GM23338 (cell line): ENCODE data around the gene RNU6-9. TPM values are rescaled to one million over a fixed set of nuclear protein-coding genes. Genes with fewer than 3 reads are reported as not detected.

ENCODE experiments used
- ATAC-seq: fragments of 200-7000 bp; cut with Tn5 transposase; 3 replicates; pipeline ENCODE4 v1.9.1; 2020
- DNase-seq: peaks from one replicate; pipeline ENCODE4 v3.0.0-alpha.2; 2015; ENCODE audit warnings: low spot score
- H2AFZ ChIP-seq: fragments of 200-600 bp; sonication (generic); 2 replicates; pipeline ENCODE4 v1.8.0; 2016; ENCODE audit warnings: antibody characterized with exemption, mild to moderate bottlenecking, moderate library complexity
- H3F3A ChIP-seq: fragments of 200-600 bp; sonication (generic); replicated peaks from 2 replicates; pipeline ENCODE4 v1.8.0; 2017; ENCODE audit warnings: antibody characterized with exemption, mixed run types, low read depth
- H3K27ac ChIP-seq: fragments of 200-600 bp; sonication (generic); 2 replicates; pipeline ENCODE4 v1.6.1; 2016; ENCODE audit warnings: low read depth
- H3K27me3 ChIP-seq: fragments of 200-600 bp; sonication (generic); 2 replicates; pipeline ENCODE4 v1.8.0; 2016; ENCODE audit warnings: mild to moderate bottlenecking, mixed run types, moderate library complexity; ENCODE audit not compliant: insufficient read depth
- H3K36me3 ChIP-seq: fragments of 200-600 bp; sonication (generic); 2 replicates; pipeline ENCODE4 v1.8.0; 2016; ENCODE audit warnings: mild to moderate bottlenecking; ENCODE audit not compliant: insufficient read depth
- H3K4me1 ChIP-seq: fragments of 200-600 bp; sonication (generic); 2 replicates; pipeline ENCODE4 v1.8.0; 2016; ENCODE audit warnings: mild to moderate bottlenecking, moderate library complexity; ENCODE audit not compliant: insufficient read depth
- H3K4me2 ChIP-seq: fragments of 200-600 bp; sonication (generic); 2 replicates; pipeline ENCODE4 v1.7.1; 2017; ENCODE audit warnings: mixed run types
- H3K4me3 ChIP-seq: fragments of 200-600 bp; sonication (generic); 2 replicates; pipeline ENCODE4 v1.6.1; 2016; ENCODE audit warnings: mixed run types
- H3K79me2 ChIP-seq: fragments of 200-600 bp; sonication (generic); replicated peaks from 2 replicates; pipeline ENCODE4 v1.8.0; 2017; ENCODE audit warnings: mild to moderate bottlenecking; ENCODE audit not compliant: insufficient read depth
- H3K9me2 ChIP-seq: fragments of 200-600 bp; sonication (generic); 2 replicates; pipeline ENCODE4 v1.8.0; 2017; ENCODE audit not compliant: insufficient read depth
- H4K20me1 ChIP-seq: fragments of 200-600 bp; sonication (generic); replicated peaks from 2 replicates; pipeline ENCODE4 v1.8.0; 2017; ENCODE audit warnings: mild to moderate bottlenecking; ENCODE audit not compliant: insufficient read depth
- H3K27ac Mint-ChIP-seq: 2 replicates; pipeline ENCODE4 v1.8.0; 2020; ENCODE audit warnings: inconsistent platforms, mild to moderate bottlenecking, moderate library complexity, mixed read lengths
- H3K27me3 Mint-ChIP-seq: 3 replicates; pipeline ENCODE4 v1.8.0; 2022; ENCODE audit warnings: low read depth, mild to moderate bottlenecking, moderate library complexity, mixed read lengths, inconsistent platforms; ENCODE audit not compliant: insufficient read depth, poor library complexity
- H3K36me3 Mint-ChIP-seq: 3 replicates; pipeline ENCODE4 v1.8.0; 2021; ENCODE audit warnings: low read depth, mild to moderate bottlenecking, inconsistent platforms, moderate library complexity, mixed read lengths
- H3K4me1 Mint-ChIP-seq: 3 replicates; pipeline ENCODE4 v1.8.0; 2020; ENCODE audit warnings: mild to moderate bottlenecking, inconsistent platforms, mixed read lengths
- H3K4me3 Mint-ChIP-seq: 3 replicates; pipeline ENCODE4 v1.8.0; 2021; ENCODE audit warnings: moderate library complexity, mild to moderate bottlenecking, inconsistent platforms, mixed read lengths
- H3K9me3 Mint-ChIP-seq: 3 replicates; pipeline ENCODE4 v1.8.0; 2020; ENCODE audit warnings: moderate library complexity, mild to moderate bottlenecking, inconsistent platforms, mixed read lengths
- EZH2 ChIP-seq: fragments of 200-600 bp; sonication (generic); IDR thresholded peaks from one replicate; pipeline ENCODE4 v1.8.0; 2017; ENCODE audit warnings: antibody characterized with exemption, mild to moderate bottlenecking, low read depth; ENCODE audit not compliant: unreplicated experiment
- EZH2phosphoT487 ChIP-seq: fragments of 200-600 bp; sonication (generic); IDR thresholded peaks from one replicate; pipeline ENCODE4 v1.8.1; 2018; ENCODE audit warnings: antibody characterized with exemption; ENCODE audit not compliant: unreplicated experiment
- JUNB ChIP-seq: IDR thresholded peaks from one replicate; pipeline ENCODE4 v1.6.1; 2016; ENCODE audit warnings: antibody characterized with exemption; ENCODE audit not compliant: unreplicated experiment
- POLR2AphosphoS5 ChIP-seq: IDR thresholded peaks from 2 replicates; pipeline ENCODE4 v1.6.1; 2016; ENCODE audit warnings: antibody characterized with exemption, low read depth
- STAT1 ChIP-seq: IDR thresholded peaks from one replicate; pipeline ENCODE4 v1.6.1; 2016; ENCODE audit warnings: antibody characterized with exemption; ENCODE audit not compliant: unreplicated experiment
- ZNF331 ChIP-seq: fragments of 250-450 bp; sonication (Bioruptor Pico); IDR thresholded peaks from 2 replicates; pipeline ENCODE4 v1.5.0; 2020; ENCODE audit warnings: low read depth, mild to moderate bottlenecking, moderate library complexity
- polyA plus RNA-seq: library from polyadenylated mRNA; unstranded; fragments of >200 nt; fragmentation: Nextera tagmentation; extraction: Ambion mirVana; gene quantifications from 2 replicates; pipeline ENCODE4 v1.2.1, GENCODE V29; 2016
- total RNA-seq: library from RNA; depleted of rRNA; stranded (reverse); fragments of >200 nt; shearing (Covaris generic); gene quantifications from 2 replicates; pipeline ENCODE4 v1.2.3, GENCODE V29; 2014
- TF ChIP-seq, protein P1 (sequence below): IDR thresholded peaks from 2 replicates; pipeline ENCODE4 v1.6.1; 2016; ENCODE audit warnings: antibody characterized with exemption
- TF ChIP-seq, protein P2 (sequence below), 2 experiments: fragments of 200-600 bp in 1 of 2; sonication (generic) in 1 of 2; conservative IDR thresholded peaks; 2 replicates each; pipeline versions ENCODE4 v1.5.1 to v1.6.1; 2016 to 2017; ENCODE audit warnings: antibody characterized with exemption in 2 of 2, low read depth in 2 of 2, mild to moderate bottlenecking in 2 of 2, moderate library complexity in 1 of 2
- TF ChIP-seq, protein P3 (sequence below): IDR thresholded peaks from one replicate; pipeline ENCODE4 v1.6.1; 2018; ENCODE audit warnings: antibody characterized with exemption; ENCODE audit not compliant: unreplicated experiment

The RNU6-9 gene
- total and polyA plus RNA-seq, 2 experiments from 2014 or later, result not detected

DNA sequence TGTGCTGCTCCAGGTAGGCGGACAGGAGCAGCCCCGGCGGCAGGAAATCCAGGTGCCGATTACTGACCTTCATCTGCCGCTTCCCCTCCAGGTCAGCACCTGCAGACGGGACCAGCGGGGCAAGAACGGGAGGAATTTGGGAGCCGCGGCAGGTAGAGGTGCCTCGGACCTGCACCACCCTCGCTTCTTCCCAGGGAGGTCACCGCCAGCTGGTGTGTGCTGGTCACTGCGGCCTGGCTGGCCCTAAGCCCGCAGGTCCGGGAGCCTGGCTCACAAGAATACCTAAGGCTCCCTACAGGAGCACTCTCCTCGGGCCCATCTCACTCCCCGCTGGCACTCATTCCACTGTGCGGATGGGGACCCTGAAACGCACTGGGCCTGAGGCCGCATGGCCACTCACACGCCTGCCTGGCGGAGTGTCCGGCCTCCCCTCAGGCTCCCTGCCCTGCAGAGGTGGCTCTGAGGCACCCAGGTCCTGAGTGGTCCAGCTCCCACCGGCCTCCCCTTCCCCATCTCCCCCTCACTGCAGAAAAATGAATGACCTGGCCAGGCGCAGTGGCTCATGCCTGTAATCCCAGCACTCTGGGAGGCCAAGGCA lies 4.3 kb downstream of the RNU6-9 start:
- ATAC-seq, result peak; percentile 22
- H3K27ac Mint-ChIP-seq, result no peak overlapping the region

DNA sequence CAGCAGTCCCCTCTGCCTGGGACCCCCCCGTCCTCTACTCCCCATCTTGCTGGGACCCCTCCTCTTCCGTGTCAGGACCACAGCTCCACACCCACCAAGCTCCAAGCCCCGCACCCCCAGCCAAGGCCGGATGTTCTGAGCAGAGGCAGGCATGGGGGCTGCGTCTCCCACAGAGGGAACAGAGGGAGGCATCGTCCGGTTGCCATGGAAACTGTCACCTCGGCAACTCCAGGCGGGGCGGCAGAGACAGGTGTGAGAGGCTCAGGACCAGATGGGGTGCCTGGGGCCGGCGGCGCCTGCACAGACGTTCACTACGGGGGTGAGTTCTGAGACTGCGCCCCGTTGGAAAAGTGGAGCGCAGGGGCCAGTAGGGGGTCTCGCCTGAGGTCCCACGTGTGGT lies 5.4 kb downstream of the RNU6-9 start:
- H3K9me2 ChIP-seq, result no peaks in the 10 kb centered on the region
- no peak overlapping the region for H3K4me3 Mint-ChIP-seq
- H3K4me3 ChIP-seq, result no peak overlapping the region
- peaks cover 5% of the 10 kb centered on the region for H4K20me1 ChIP-seq
- H3K9me3 Mint-ChIP-seq, result no peaks in the 10 kb centered on the region
- H2AFZ ChIP-seq, result no peak overlapping the region
- H3K36me3 ChIP-seq, result no peaks in the 10 kb centered on the region
- peaks cover 12% of the 10 kb centered on the region for H3K36me3 Mint-ChIP-seq
- H3K27me3 ChIP-seq, result no peaks in the 10 kb centered on the region
- H3K4me1 Mint-ChIP-seq, result peaks cover 5% of the 10 kb centered on the region; the same call in 2 of the 3 replicates
- ATAC-seq (peak; percentile 4; the same call in 1 of the 3 replicates), DNase-seq (peak; percentile 79)
- H3K79me2 ChIP-seq, result peaks cover 4% of the 10 kb centered on the region; the same call in 1 of the 2 replicates
- no peak overlapping the region for H3K27ac ChIP-seq
- H3F3A ChIP-seq, result peaks cover 3% of the 10 kb centered on the region
- peaks cover 3% of the 10 kb centered on the region; the same call in 1 of the 2 replicates for H3K4me1 ChIP-seq
- no peak overlapping the region for H3K27ac Mint-ChIP-seq
- H3K4me2 ChIP-seq, result no peak overlapping the region
- peaks cover 12% of the 10 kb centered on the region for H3K27me3 Mint-ChIP-seq
- TF ChIP-seq POLR2AphosphoS5 (no peak), EZH2 (no peak), ZNF331 (CRISPR knock-in tag) (no peak), STAT1 (no peak), EZH2phosphoT487 (no peak), JUNB (no peak)
- TF ChIP-seq, protein P1, sequence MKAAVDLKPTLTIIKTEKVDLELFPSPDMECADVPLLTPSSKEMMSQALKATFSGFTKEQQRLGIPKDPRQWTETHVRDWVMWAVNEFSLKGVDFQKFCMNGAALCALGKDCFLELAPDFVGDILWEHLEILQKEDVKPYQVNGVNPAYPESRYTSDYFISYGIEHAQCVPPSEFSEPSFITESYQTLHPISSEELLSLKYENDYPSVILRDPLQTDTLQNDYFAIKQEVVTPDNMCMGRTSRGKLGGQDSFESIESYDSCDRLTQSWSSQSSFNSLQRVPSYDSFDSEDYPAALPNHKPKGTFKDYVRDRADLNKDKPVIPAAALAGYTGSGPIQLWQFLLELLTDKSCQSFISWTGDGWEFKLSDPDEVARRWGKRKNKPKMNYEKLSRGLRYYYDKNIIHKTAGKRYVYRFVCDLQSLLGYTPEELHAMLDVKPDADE, result no peak
- TF ChIP-seq, protein P2, sequence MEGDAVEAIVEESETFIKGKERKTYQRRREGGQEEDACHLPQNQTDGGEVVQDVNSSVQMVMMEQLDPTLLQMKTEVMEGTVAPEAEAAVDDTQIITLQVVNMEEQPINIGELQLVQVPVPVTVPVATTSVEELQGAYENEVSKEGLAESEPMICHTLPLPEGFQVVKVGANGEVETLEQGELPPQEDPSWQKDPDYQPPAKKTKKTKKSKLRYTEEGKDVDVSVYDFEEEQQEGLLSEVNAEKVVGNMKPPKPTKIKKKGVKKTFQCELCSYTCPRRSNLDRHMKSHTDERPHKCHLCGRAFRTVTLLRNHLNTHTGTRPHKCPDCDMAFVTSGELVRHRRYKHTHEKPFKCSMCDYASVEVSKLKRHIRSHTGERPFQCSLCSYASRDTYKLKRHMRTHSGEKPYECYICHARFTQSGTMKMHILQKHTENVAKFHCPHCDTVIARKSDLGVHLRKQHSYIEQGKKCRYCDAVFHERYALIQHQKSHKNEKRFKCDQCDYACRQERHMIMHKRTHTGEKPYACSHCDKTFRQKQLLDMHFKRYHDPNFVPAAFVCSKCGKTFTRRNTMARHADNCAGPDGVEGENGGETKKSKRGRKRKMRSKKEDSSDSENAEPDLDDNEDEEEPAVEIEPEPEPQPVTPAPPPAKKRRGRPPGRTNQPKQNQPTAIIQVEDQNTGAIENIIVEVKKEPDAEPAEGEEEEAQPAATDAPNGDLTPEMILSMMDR (conservative IDR thresholded peaks at IDR 0.05; ENCODE audit: low read depth in 2 of 2), result no peak

More for the DNA sequence above, 4.3 kb downstream of the RNU6-9 start:
- Histone ChIP-seq H3K4me2 (no peak overlapping the region), H3K4me3 (no peak overlapping the region), H3K4me1 (peaks cover 3% of the 10 kb centered on the region; the same call in 1 of the 2 replicates), H3K27me3 (no peaks in the 10 kb centered on the region), H3K79me2 (no peaks in the 10 kb centered on the region; the same call in 1 of the 2 replicates), H2AFZ (no peak overlapping the region), H4K20me1 (peaks cover 2% of the 10 kb centered on the region; the same call in 1 of the 2 replicates), H3K9me2 (no peaks in the 10 kb centered on the region), H3K36me3 (no peaks in the 10 kb centered on the region), H3F3A (peaks cover 3% of the 10 kb centered on the region), H3K27ac (no peak overlapping the region)
- H3K9me3 Mint-ChIP-seq, result peaks cover 3% of the 10 kb centered on the region; the same call in 1 of the 3 replicates
- H3K4me1 Mint-ChIP-seq, result peaks cover 5% of the 10 kb centered on the region
- H3K27me3 Mint-ChIP-seq, result peaks cover 19% of the 10 kb centered on the region
- H3K4me3 Mint-ChIP-seq, result no peak overlapping the region
- H3K36me3 Mint-ChIP-seq, result peaks cover 15% of the 10 kb centered on the region
- DNase-seq, result peak; percentile 79
- TF ChIP-seq, protein P2 (conservative IDR thresholded peaks at IDR 0.05; ENCODE audit: low read depth in 2 of 2), result 0 out of 4 replicates have a peak, but pooled peaks of 1 of the 2 experiments have one; percentile 21
- TF ChIP-seq, protein P3, sequence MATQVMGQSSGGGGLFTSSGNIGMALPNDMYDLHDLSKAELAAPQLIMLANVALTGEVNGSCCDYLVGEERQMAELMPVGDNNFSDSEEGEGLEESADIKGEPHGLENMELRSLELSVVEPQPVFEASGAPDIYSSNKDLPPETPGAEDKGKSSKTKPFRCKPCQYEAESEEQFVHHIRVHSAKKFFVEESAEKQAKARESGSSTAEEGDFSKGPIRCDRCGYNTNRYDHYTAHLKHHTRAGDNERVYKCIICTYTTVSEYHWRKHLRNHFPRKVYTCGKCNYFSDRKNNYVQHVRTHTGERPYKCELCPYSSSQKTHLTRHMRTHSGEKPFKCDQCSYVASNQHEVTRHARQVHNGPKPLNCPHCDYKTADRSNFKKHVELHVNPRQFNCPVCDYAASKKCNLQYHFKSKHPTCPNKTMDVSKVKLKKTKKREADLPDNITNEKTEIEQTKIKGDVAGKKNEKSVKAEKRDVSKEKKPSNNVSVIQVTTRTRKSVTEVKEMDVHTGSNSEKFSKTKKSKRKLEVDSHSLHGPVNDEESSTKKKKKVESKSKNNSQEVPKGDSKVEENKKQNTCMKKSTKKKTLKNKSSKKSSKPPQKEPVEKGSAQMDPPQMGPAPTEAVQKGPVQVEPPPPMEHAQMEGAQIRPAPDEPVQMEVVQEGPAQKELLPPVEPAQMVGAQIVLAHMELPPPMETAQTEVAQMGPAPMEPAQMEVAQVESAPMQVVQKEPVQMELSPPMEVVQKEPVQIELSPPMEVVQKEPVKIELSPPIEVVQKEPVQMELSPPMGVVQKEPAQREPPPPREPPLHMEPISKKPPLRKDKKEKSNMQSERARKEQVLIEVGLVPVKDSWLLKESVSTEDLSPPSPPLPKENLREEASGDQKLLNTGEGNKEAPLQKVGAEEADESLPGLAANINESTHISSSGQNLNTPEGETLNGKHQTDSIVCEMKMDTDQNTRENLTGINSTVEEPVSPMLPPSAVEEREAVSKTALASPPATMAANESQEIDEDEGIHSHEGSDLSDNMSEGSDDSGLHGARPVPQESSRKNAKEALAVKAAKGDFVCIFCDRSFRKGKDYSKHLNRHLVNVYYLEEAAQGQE, result no peak
